CD4-positive, alpha-beta T cell treated with Interleukin-6 at 100 ng/mL for 8 hours (primary cell): Measurements from ENCODE around the gene SIL1.
"Not testable (repeated sequence)": the region's sequence is repeated elsewhere in the genome, so short reads cannot be mapped to it uniquely, and the experiment has no call there.

Source experiments
- DNase-seq: peaks from one replicate; pipeline ENCODE4 v3.0.0-alpha.2; 2020; ENCODE audit warnings: mixed read lengths, low spot score

The SIL1 gene

GRCh38 chr5:139105621-139106071 lies 92.5 kb downstream of the SIL1 start:
- no peak for DNase-seq

GRCh38 chr5:139104577-139105276 lies 93.4 kb downstream of the SIL1 start:
- no peak for DNase-seq

- no peak for DNase-seq
These were observed 94.4 kb downstream of the SIL1 start for GRCh38 chr5:139103762-139104161.

- DNase-seq: no peak
These were observed 97.3 kb downstream of the SIL1 start for GRCh38 chr5:139100825-139101224.

GRCh38 chr5:139094154-139095131 lies 103.7 kb downstream of the SIL1 start:
- no peak for DNase-seq

- DNase-seq: no peak
These were observed 105.3 kb downstream of the SIL1 start for GRCh38 chr5:139092741-139093343.

GRCh38 chr5:139091439-139092156 lies 106.6 kb downstream of the SIL1 start:
- no peak for DNase-seq

- no peak for DNase-seq
These were observed 107.6 kb downstream of the SIL1 start for GRCh38 chr5:139090581-139090980.

GRCh38 chr5:139088024-139088423 lies 110.1 kb downstream of the SIL1 start:
- DNase-seq: no peak

GRCh38 chr5:139082813-139083498 lies 115.2 kb downstream of the SIL1 start:
- DNase-seq: no peak

- DNase-seq: no peak
These were observed 118.1 kb downstream of the SIL1 start for GRCh38 chr5:139079991-139080610.

GRCh38 chr5:139079225-139079990 lies 118.8 kb downstream of the SIL1 start:
- DNase-seq: no peak

- DNase-seq: no peak
These were observed 119.8 kb downstream of the SIL1 start for GRCh38 chr5:139078345-139078744.

GRCh38 chr5:139077899-139078298 lies 120.3 kb downstream of the SIL1 start:
- DNase-seq: no peak

- no peak for DNase-seq
These were observed 122.1 kb downstream of the SIL1 start for GRCh38 chr5:139076111-139076510.

GRCh38 chr5:139075066-139076050 lies 122.8 kb downstream of the SIL1 start:
- DNase-seq: no peak

- not testable (repeated sequence) for DNase-seq
These were observed 124.2 kb downstream of the SIL1 start for GRCh38 chr5:139073956-139074355.

GRCh38 chr5:139068494-139069151 lies 129.5 kb downstream of the SIL1 start:
- DNase-seq: no peak
